ENCODE results near the gene NCK1. TPM values are rescaled to one million over a fixed set of nuclear protein-coding genes. Genes with fewer than 3 reads are reported as not detected.

Gene NCK1
- total RNA-seq, 5 donors from 2014 or later (not counting 1 experiment from before 2014, with no cell fraction given) = 46.9 to 65.3 (median 50.9) TPM

DNA sequence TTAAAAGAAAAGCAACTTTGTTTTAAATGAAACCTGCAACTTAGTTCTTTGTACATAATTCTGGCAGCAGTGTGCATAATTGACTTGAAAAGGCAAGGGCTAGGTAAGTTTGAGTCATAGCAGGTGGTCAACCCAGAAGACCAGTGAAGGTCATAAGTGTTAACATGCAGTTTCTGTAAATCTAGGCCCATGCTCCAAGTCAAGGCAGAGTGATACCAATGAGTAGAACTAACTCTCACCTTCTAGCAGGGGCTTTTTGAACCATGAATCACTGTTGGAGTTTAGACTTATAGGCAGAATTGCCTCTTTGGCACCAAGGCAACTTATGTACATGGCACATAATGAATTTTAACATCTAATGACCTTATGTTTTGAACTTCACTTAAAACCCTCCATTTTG, 66.2 kb downstream of the NCK1 start:
- ChIA-PET POLR2A (no interaction called here), CTCF (interaction anchor here in 1 of 2 donors (0.9 to 1.2 kb wide), 2 partner anchors 31 to 175 kb away, joined by 3 to 4 read pairs; no protein-coding TSS in a partner anchor)
- peaks cover 61 to 72% (median 70%) of the 10 kb centered on the region in 3 donors for H3K4me1 Mint-ChIP-seq
- Histone ChIP-seq H3K36me3 (ENCODE audit: control insufficient read depth in 2 of 2, extremely low read depth in 1 of 2, insufficient read depth in 1 of 2, low read length in 1 of 2) (peaks cover 0 to 16% of the 10 kb centered on the region in 2 donors), H3K4me3 (ENCODE audit: control insufficient read depth in 1 of 2, extremely low read depth in 1 of 2, low read length in 1 of 2) (no peak overlapping the region), H3K27me3 (replicated peaks in 1 of 2; ENCODE audit: control insufficient read depth in 2 of 2, extremely low read depth in 1 of 2, insufficient read depth in 2 of 2, low read length in 1 of 2) (no peaks in the 10 kb centered on the region), H3K4me1 (ENCODE audit: control insufficient read depth in 1 of 2, extremely low read depth in 1 of 2, insufficient read depth in 2 of 2, low read length in 2 of 2) (peaks cover 7 to 10% of the 10 kb centered on the region in 2 experiments), H3K27ac (ENCODE audit: low read length) (no peak overlapping the region), H3K9me3 (no peaks in the 10 kb centered on the region)
- H3K27me3 Mint-ChIP-seq = no peaks in the 10 kb centered on the region
- peaks cover 32% of the 10 kb centered on the region for H3K36me3 Mint-ChIP-seq
- no peak for ATAC-seq (replicated peaks in 1 of 4)
- DNase-seq = no peak
- no peaks in the 10 kb centered on the region for H3K9me3 Mint-ChIP-seq
- H3K4me3 Mint-ChIP-seq = no peak overlapping the region
- no peak overlapping the region for H3K27ac Mint-ChIP-seq

- no peak for DNase-seq
- no peak for ATAC-seq (replicated peaks in 1 of 4)
- Mint-ChIP-seq H3K27me3 (no peaks in the 10 kb centered on the region), H3K36me3 (peaks cover 49% of the 10 kb centered on the region), H3K9me3 (no peaks in the 10 kb centered on the region), H3K4me1 (peaks cover 65 to 73% (median 69%) of the 10 kb centered on the region in 3 donors), H3K4me3 (no peak overlapping the region), H3K27ac (no peak overlapping the region)
- Histone ChIP-seq H3K27me3 (replicated peaks in 1 of 2; ENCODE audit: control insufficient read depth in 2 of 2, extremely low read depth in 1 of 2, insufficient read depth in 2 of 2, low read length in 1 of 2) (no peaks in the 10 kb centered on the region), H3K27ac (ENCODE audit: low read length) (no peak overlapping the region), H3K4me1 (ENCODE audit: control insufficient read depth in 1 of 2, extremely low read depth in 1 of 2, insufficient read depth in 2 of 2, low read length in 2 of 2) (peaks cover 5 to 10% of the 10 kb centered on the region in 2 experiments), H3K4me3 (ENCODE audit: control insufficient read depth in 1 of 2, extremely low read depth in 1 of 2, low read length in 1 of 2) (no peak overlapping the region), H3K9me3 (no peaks in the 10 kb centered on the region), H3K36me3 (ENCODE audit: control insufficient read depth in 2 of 2, extremely low read depth in 1 of 2, insufficient read depth in 1 of 2, low read length in 1 of 2) (peaks cover 0 to 20% of the 10 kb centered on the region in 2 donors)
- WGBS (ENCODE audit: insufficient coverage) = no CpG with 5 or more reads among the region's 4 CpGs
- ChIA-PET POLR2A (interaction anchor here in 1 of 2 donors (0.7 kb wide), 1 partner anchor 49 kb away, joined by 3 read pairs; no protein-coding TSS in a partner anchor), CTCF (no interaction called here)
Observed at GRCh38 chr3:136929977-136930670, 68.1 kb downstream of the NCK1 start.

DNA sequence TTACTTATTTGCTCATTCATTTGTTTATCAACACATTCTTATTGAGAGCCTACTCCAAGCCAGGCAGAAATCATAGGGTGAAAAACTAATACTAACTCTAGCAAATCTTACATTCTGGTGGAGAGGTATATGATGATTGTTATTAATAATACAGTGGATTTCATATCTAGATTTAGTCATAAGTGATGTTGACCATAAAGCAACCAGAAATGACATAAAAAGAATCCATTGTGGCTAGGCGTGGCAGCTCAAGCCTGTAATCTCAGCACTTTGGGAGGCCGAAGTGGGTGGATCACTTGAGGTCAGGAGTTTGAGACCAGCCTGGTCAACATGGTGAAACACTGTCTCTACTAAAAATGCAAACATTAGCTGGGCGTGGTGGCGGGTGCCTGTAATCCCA, 69.6 kb downstream of the NCK1 start:
- WGBS (ENCODE audit: insufficient coverage) = 92% methylated on average over 4 of the region's 4 CpGs

GRCh38 chr3:136932523-136932922, 70.5 kb downstream of the NCK1 start:
- Histone ChIP-seq H3K4me3 (ENCODE audit: control insufficient read depth in 1 of 2, extremely low read depth in 1 of 2, low read length in 1 of 2) (no peak overlapping the region), H3K9me3 (no peaks in the 10 kb centered on the region), H3K27me3 (replicated peaks in 1 of 2; ENCODE audit: control insufficient read depth in 2 of 2, extremely low read depth in 1 of 2, insufficient read depth in 2 of 2, low read length in 1 of 2) (no peaks in the 10 kb centered on the region), H3K36me3 (ENCODE audit: control insufficient read depth in 2 of 2, extremely low read depth in 1 of 2, insufficient read depth in 1 of 2, low read length in 1 of 2) (peaks cover 0 to 26% of the 10 kb centered on the region in 2 donors), H3K4me1 (ENCODE audit: control insufficient read depth in 1 of 2, extremely low read depth in 1 of 2, insufficient read depth in 2 of 2, low read length in 2 of 2) (peaks cover 5 to 10% of the 10 kb centered on the region in 2 experiments), H3K27ac (ENCODE audit: low read length) (peak overlapping the region; percentile 22)
- ATAC-seq (replicated peaks in 1 of 4) (peak in 1 of 4 experiments; percentile 56), DNase-seq (peak in 1 of 35 experiments; percentile 29)
- no peak overlapping the region for H3K4me3 Mint-ChIP-seq
- H3K4me1 Mint-ChIP-seq = peaks cover 63 to 75% (median 71%) of the 10 kb centered on the region in 3 donors
- H3K27me3 Mint-ChIP-seq = no peaks in the 10 kb centered on the region
- peaks cover 0 to 6% (median 0%) of the 10 kb centered on the region in 3 donors for H3K9me3 Mint-ChIP-seq
- peak overlapping the region; percentile 70 to 75 for H3K27ac Mint-ChIP-seq
- ChIA-PET CTCF (no interaction called here), POLR2A (no interaction called here)
- no CpG with 5 or more reads among the region's 1 CpG for WGBS (ENCODE audit: insufficient coverage)
- peaks cover 64% of the 10 kb centered on the region for H3K36me3 Mint-ChIP-seq

More for the DNA sequence above, 69.6 kb downstream of the NCK1 start:
- DNase-seq (no peak), ATAC-seq (replicated peaks in 1 of 4) (no peak)
- Mint-ChIP-seq H3K36me3 (peaks cover 59% of the 10 kb centered on the region), H3K9me3 (peaks cover 0 to 3% (median 0%) of the 10 kb centered on the region in 3 donors), H3K4me3 (no peak overlapping the region), H3K4me1 (peaks cover 62 to 72% (median 67%) of the 10 kb centered on the region in 3 donors), H3K27me3 (no peaks in the 10 kb centered on the region), H3K27ac (peak overlapping the region; percentile 60 to 84)
- ChIA-PET POLR2A (interaction anchor here in 1 of 2 donors (0.7 kb wide), 1 partner anchor 1524 kb away, joined by 6 read pairs; no protein-coding TSS in a partner anchor), CTCF (no interaction called here)
- no peaks in the 10 kb centered on the region for H3K9me3 ChIP-seq
- no peaks in the 10 kb centered on the region for H3K27me3 ChIP-seq (replicated peaks in 1 of 2; ENCODE audit: control insufficient read depth in 2 of 2, extremely low read depth in 1 of 2, insufficient read depth in 2 of 2, low read length in 1 of 2)
- no peak overlapping the region for H3K4me3 ChIP-seq (ENCODE audit: control insufficient read depth in 1 of 2, extremely low read depth in 1 of 2, low read length in 1 of 2)
- H3K27ac ChIP-seq (ENCODE audit: low read length) = no peak overlapping the region
- H3K4me1 ChIP-seq (ENCODE audit: control insufficient read depth in 1 of 2, extremely low read depth in 1 of 2, insufficient read depth in 2 of 2, low read length in 2 of 2) = peaks cover 5 to 10% of the 10 kb centered on the region in 2 experiments
- H3K36me3 ChIP-seq (ENCODE audit: control insufficient read depth in 2 of 2, extremely low read depth in 1 of 2, insufficient read depth in 1 of 2, low read length in 1 of 2) = peaks cover 0 to 22% of the 10 kb centered on the region in 2 donors

- H3K27ac Mint-ChIP-seq = peak overlapping the region; percentile 73 to 75
- H3K36me3 Mint-ChIP-seq = peaks cover 64% of the 10 kb centered on the region
- CTCF ChIA-PET = interaction anchor here in 1 of 2 donors (0.9 kb wide), 1 partner anchor 181 kb away, joined by 4 read pairs; no protein-coding TSS in a partner anchor
Observed at GRCh38 chr3:136932978-136933772, 71.2 kb downstream of the NCK1 start.

DNA sequence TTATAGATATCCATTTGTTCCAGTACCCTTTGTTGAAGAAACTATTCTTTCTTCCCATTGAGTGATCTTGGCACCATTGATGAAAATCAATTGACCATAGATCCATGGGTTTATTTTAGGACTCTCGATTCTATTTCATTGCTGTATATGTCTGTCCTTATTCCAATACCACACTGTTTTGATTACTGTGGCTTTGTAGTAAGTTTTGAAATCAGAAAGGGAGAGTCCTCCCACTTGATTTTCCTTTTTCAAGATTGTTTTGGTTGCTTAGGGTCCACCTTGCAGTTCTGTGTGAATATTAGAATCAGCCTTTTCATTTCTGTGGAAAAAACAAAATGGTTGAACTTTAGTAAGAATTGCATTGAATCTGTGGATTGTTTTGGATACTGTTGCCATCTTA, 75.2 kb downstream of the NCK1 start:
- ChIA-PET POLR2A (no interaction called here), CTCF (interaction anchor here in 1 of 2 donors (0.6 to 0.7 kb wide), 2 partner anchors 20 to 489 kb away, joined by 3 to 4 read pairs; no protein-coding TSS in a partner anchor)
- Histone ChIP-seq H3K9me3 (no peaks in the 10 kb centered on the region), H3K27ac (ENCODE audit: low read length) (no peak overlapping the region), H3K27me3 (replicated peaks in 1 of 2; ENCODE audit: control insufficient read depth in 2 of 2, extremely low read depth in 1 of 2, insufficient read depth in 2 of 2, low read length in 1 of 2) (no peaks in the 10 kb centered on the region), H3K4me3 (ENCODE audit: control insufficient read depth in 1 of 2, extremely low read depth in 1 of 2, low read length in 1 of 2) (no peak overlapping the region), H3K4me1 (ENCODE audit: control insufficient read depth in 1 of 2, extremely low read depth in 1 of 2, insufficient read depth in 2 of 2, low read length in 2 of 2) (peaks cover 3 to 6% of the 10 kb centered on the region in 2 experiments), H3K36me3 (ENCODE audit: control insufficient read depth in 2 of 2, extremely low read depth in 1 of 2, insufficient read depth in 1 of 2, low read length in 1 of 2) (peaks cover 0 to 10% of the 10 kb centered on the region in 2 donors)
- Mint-ChIP-seq H3K27me3 (no peaks in the 10 kb centered on the region), H3K36me3 (peaks cover 50% of the 10 kb centered on the region), H3K27ac (no peak overlapping the region), H3K4me1 (peaks cover 74 to 82% (median 80%) of the 10 kb centered on the region in 3 donors), H3K9me3 (peaks cover 0 to 6% (median 0%) of the 10 kb centered on the region in 3 donors), H3K4me3 (no peak overlapping the region)
- ATAC-seq (replicated peaks in 1 of 4) = no peak
- DNase-seq = no peak
- WGBS (ENCODE audit: insufficient coverage) = no CpG with 5 or more reads among the region's 1 CpG

More at GRCh38 chr3:136932978-136933772, 71.2 kb downstream of the NCK1 start:
- H3K9me3 Mint-ChIP-seq = peaks cover 0 to 6% (median 0%) of the 10 kb centered on the region in 3 donors
- no peaks in the 10 kb centered on the region for H3K9me3 ChIP-seq
- ATAC-seq (replicated peaks in 1 of 4) (no peak), DNase-seq (no peak)
- H3K27me3 Mint-ChIP-seq = no peaks in the 10 kb centered on the region
- H3K27ac ChIP-seq (ENCODE audit: low read length) = peak overlapping the region; percentile 22
- H3K4me3 ChIP-seq (ENCODE audit: control insufficient read depth in 1 of 2, extremely low read depth in 1 of 2, low read length in 1 of 2) = no peak overlapping the region
- H3K27me3 ChIP-seq (replicated peaks in 1 of 2; ENCODE audit: control insufficient read depth in 2 of 2, extremely low read depth in 1 of 2, insufficient read depth in 2 of 2, low read length in 1 of 2) = no peaks in the 10 kb centered on the region
- peaks cover 64 to 75% (median 71%) of the 10 kb centered on the region in 3 donors for H3K4me1 Mint-ChIP-seq
- H3K36me3 ChIP-seq (ENCODE audit: control insufficient read depth in 2 of 2, extremely low read depth in 1 of 2, insufficient read depth in 1 of 2, low read length in 1 of 2) = peaks cover 0 to 22% of the 10 kb centered on the region in 2 donors
- POLR2A ChIA-PET = interaction anchor here in 1 of 2 donors (0.6 kb wide), 1 partner anchor 41 kb away, joined by 4 read pairs; no protein-coding TSS in a partner anchor
- H3K4me3 Mint-ChIP-seq = no peak overlapping the region
- peaks cover 5 to 10% of the 10 kb centered on the region in 2 experiments for H3K4me1 ChIP-seq (ENCODE audit: control insufficient read depth in 1 of 2, extremely low read depth in 1 of 2, insufficient read depth in 2 of 2, low read length in 2 of 2)
- WGBS (ENCODE audit: insufficient coverage) = no CpG with 5 or more reads among the region's 1 CpG
